GM19023 (cell line): ENCODE measurements around the gene DCAF8.

ENCODE experiments used
- ATAC-seq: cut with Tn5 transposase; IDR thresholded peaks from one replicate; pipeline ENCODE4 v1.9.1; 2021; ENCODE audit warnings: mild to moderate bottlenecking, moderate library complexity; ENCODE audit not compliant: unreplicated experiment

DCAF8 gene

GRCh38 chr1:160171980-160172379, 90.4 kb downstream of the DCAF8 start:
- no peak for ATAC-seq

- no peak for ATAC-seq
Measured at GRCh38 chr1:160171354-160171753, 91.0 kb downstream of the DCAF8 start.

- peak; percentile 60 for ATAC-seq
Measured at GRCh38 chr1:160169553-160170399, 92.6 kb downstream of the DCAF8 start.

- no peak for ATAC-seq
Measured at GRCh38 chr1:160168609-160169369, 93.6 kb downstream of the DCAF8 start.

GRCh38 chr1:160168016-160168415, 94.3 kb downstream of the DCAF8 start:
- ATAC-seq, result no peak

GRCh38 chr1:160167580-160167979, 94.8 kb downstream of the DCAF8 start:
- ATAC-seq, result no peak

GRCh38 chr1:160167056-160167455, 95.3 kb downstream of the DCAF8 start:
- no peak for ATAC-seq

GRCh38 chr1:160166166-160166868, 96.0 kb downstream of the DCAF8 start:
- ATAC-seq, result no peak
